Osteoblast (primary cell): Measurements from ENCODE around the gene PLBD2. TPM values are rescaled to one million over a fixed set of nuclear protein-coding genes. Genes with fewer than 3 reads are reported as not detected.
A peak's percentile ranks its signal among the peaks of the same experiment; 100 is the strongest.

Experiments
- DNase-seq: peaks from one replicate; pipeline ENCODE4 v3.0.0; 2011; ENCODE audit warnings: low spot score, mixed read lengths; ENCODE audit not compliant: insufficient read length; ENCODE audit errors: missing footprints
- H2AFZ ChIP-seq: 2 replicates; pipeline ENCODE4 v1.6.0; 2011; ENCODE audit warnings: mild to moderate bottlenecking, low read length
- H3K27ac ChIP-seq: 2 replicates; pipeline ENCODE4 v1.5.1; 2011; ENCODE audit warnings: mild to moderate bottlenecking, low read depth, low read length, moderate library complexity
- H3K27me3 ChIP-seq: 2 replicates; pipeline ENCODE4 v1.6.0; 2012; ENCODE audit warnings: mild to moderate bottlenecking, control low read depth, inconsistent platforms, low read length, moderate library complexity; ENCODE audit not compliant: insufficient read depth
- H3K36me3 ChIP-seq: 2 replicates; pipeline ENCODE4 v1.5.1; 2011; ENCODE audit warnings: mild to moderate bottlenecking, low read length, control low read depth, moderate library complexity; ENCODE audit not compliant: insufficient read depth
- H3K4me1 ChIP-seq: 2 replicates; pipeline ENCODE4 v1.5.1; 2011; ENCODE audit warnings: mild to moderate bottlenecking, low read length, control low read depth, moderate library complexity; ENCODE audit not compliant: insufficient read depth
- H3K4me2 ChIP-seq: 2 replicates; pipeline ENCODE4 v1.6.0; 2011; ENCODE audit warnings: mild to moderate bottlenecking, low read length; ENCODE audit not compliant: insufficient read depth
- H3K4me3 ChIP-seq: fragments of 200-600 bp; sonication (generic); 3 replicates; pipeline ENCODE4 v1.5.1; 2012; ENCODE audit warnings: mild to moderate bottlenecking, low read length, inconsistent platforms; ENCODE audit not compliant: insufficient read depth
- H3K79me2 ChIP-seq: 2 replicates; pipeline ENCODE4 v1.6.0; 2012; ENCODE audit warnings: mild to moderate bottlenecking, low read length, control low read depth, inconsistent platforms; ENCODE audit not compliant: insufficient read depth
- H3K9me3 ChIP-seq: 2 replicates; pipeline ENCODE4 v1.5.1; 2011; ENCODE audit warnings: low read depth, low read length, control low read depth
- H4K20me1 ChIP-seq: 2 replicates; pipeline ENCODE4 v1.6.0; 2012; ENCODE audit warnings: mild to moderate bottlenecking, low read length, control low read depth; ENCODE audit not compliant: insufficient read depth
- CTCF ChIP-seq: IDR thresholded peaks from 2 replicates; pipeline ENCODE4 v1.5.1; 2011; ENCODE audit warnings: mild to moderate bottlenecking, low read depth, low read length, moderate library complexity; ENCODE audit errors: extremely low read depth
- total RNA-seq: library from RNA; depleted of rRNA; stranded (reverse); fragments of >200 nt; gene quantifications from 2 replicates; pipeline ENCODE4 v1.2.3, GENCODE V29; 2012

Gene PLBD2
- total RNA-seq, 1 donor: 69.1 TPM

- Histone ChIP-seq H4K20me1 (peaks cover 8% of the 10 kb centered on the region), H2AFZ (no peak overlapping the region), H3K9me3 (no peaks in the 10 kb centered on the region), H3K4me3 (no peak overlapping the region), H3K4me2 (no peak overlapping the region), H3K79me2 (peaks cover 49% of the 10 kb centered on the region), H3K36me3 (peaks cover 4% of the 10 kb centered on the region), H3K27me3 (no peaks in the 10 kb centered on the region), H3K27ac (no peak overlapping the region), H3K4me1 (no peaks in the 10 kb centered on the region)
- no peak for DNase-seq
- TF ChIP-seq CTCF: no peak
Measured at GRCh38 chr12:113365639-113366395, 7.4 kb downstream of the PLBD2 start.

- H3K27ac ChIP-seq: no peak overlapping the region
- H2AFZ ChIP-seq: no peak overlapping the region
- peaks cover 7% of the 10 kb centered on the region for H3K36me3 ChIP-seq
- H3K27me3 ChIP-seq: no peaks in the 10 kb centered on the region
- H4K20me1 ChIP-seq: peaks cover 12% of the 10 kb centered on the region
- H3K4me1 ChIP-seq: no peaks in the 10 kb centered on the region
- H3K4me3 ChIP-seq: no peak overlapping the region
- TF ChIP-seq CTCF: no peak
- H3K4me2 ChIP-seq: no peak overlapping the region
- no peaks in the 10 kb centered on the region for H3K9me3 ChIP-seq
- H3K79me2 ChIP-seq: peaks cover 49% of the 10 kb centered on the region
- no peak for DNase-seq
Measured at GRCh38 chr12:113366827-113367226, 8.4 kb downstream of the PLBD2 start.

- Histone ChIP-seq H2AFZ (no peak overlapping the region), H4K20me1 (peaks cover 15% of the 10 kb centered on the region), H3K27me3 (no peaks in the 10 kb centered on the region), H3K79me2 (peaks cover 39% of the 10 kb centered on the region), H3K27ac (no peak overlapping the region), H3K36me3 (peaks cover 10% of the 10 kb centered on the region), H3K9me3 (no peaks in the 10 kb centered on the region), H3K4me2 (no peak overlapping the region), H3K4me3 (no peak overlapping the region), H3K4me1 (no peaks in the 10 kb centered on the region)
- TF ChIP-seq CTCF: no peak
- peak; percentile 71 for DNase-seq
Measured at GRCh38 chr12:113368331-113368730, 9.9 kb downstream of the PLBD2 start.

- Histone ChIP-seq H2AFZ (no peak overlapping the region), H3K4me1 (no peaks in the 10 kb centered on the region), H4K20me1 (peaks cover 15% of the 10 kb centered on the region), H3K27ac (no peak overlapping the region), H3K79me2 (peaks cover 31% of the 10 kb centered on the region), H3K36me3 (peaks cover 12% of the 10 kb centered on the region), H3K27me3 (no peaks in the 10 kb centered on the region), H3K9me3 (no peaks in the 10 kb centered on the region), H3K4me3 (no peak overlapping the region), H3K4me2 (no peak overlapping the region)
- DNase-seq: no peak
- TF ChIP-seq CTCF: no peak
Measured at GRCh38 chr12:113369391-113369985, 11.1 kb downstream of the PLBD2 start.
